Left ventricle myocardium superior (tissue), 1 donor: ENCODE measurements around the gene CORO1C. TPM values are rescaled to one million over a fixed set of nuclear protein-coding genes. Genes with fewer than 3 reads are reported as not detected.

Experiments
- ATAC-seq: fragments of 200-7000 bp; cut with Tn5 transposase; one replicate; pipeline ENCODE4 v1.9.1; 2020; ENCODE audit warnings: mild to moderate bottlenecking, moderate library complexity
- DNase-seq: peaks from one replicate; pipeline ENCODE4 v3.0.0-alpha.2; 2020
- intact Hi-C: fragments of 100-400 bp; cut with micrococcal nuclease; formaldehyde crosslinking; loops from one replicate; pipeline ENCODE4 v1.11.0; 2022
- total RNA-seq: library from RNA; stranded (reverse); fragmentation: NEBNext Ultra II Directional; extraction: Animal tissue kit (Norgen Biotek cat#: 25700); gene quantifications from one replicate; pipeline ENCODE4 v1.2.1, GENCODE V29; 2021
- donor health status: DM: no; HTN: yes; CAD: no; lungs with severe emphysema.

The CORO1C gene
- total RNA-seq, 1 donor from 2014 or later, result 68.0 TPM

- DNase-seq (no peak), ATAC-seq (no peak)
- intact Hi-C loops, result no loop called here
These were observed 21.6 kb downstream of the CORO1C start for GRCh38 chr12:108709697-108710096.

- intact Hi-C loops, result no loop called here
- DNase-seq (no peak), ATAC-seq (no peak)
These were observed 26.8 kb downstream of the CORO1C start for GRCh38 chr12:108704527-108704926.

GRCh38 chr12:108702595-108703320 lies 28.6 kb downstream of the CORO1C start:
- intact Hi-C loops, result no loop called here
- DNase-seq (no peak), ATAC-seq (peak; percentile 35)

- intact Hi-C loops, result no loop called here
- ATAC-seq (peak; percentile 65), DNase-seq (no peak)
These were observed 29.4 kb downstream of the CORO1C start for GRCh38 chr12:108701779-108702441.

GRCh38 chr12:108700833-108701541 lies 30.3 kb downstream of the CORO1C start:
- intact Hi-C loops, result no loop called here
- DNase-seq (no peak), ATAC-seq (no peak)

- intact Hi-C loops, result no loop called here
- DNase-seq, result no peak
- peak; percentile 15 for ATAC-seq
These were observed 31.3 kb downstream of the CORO1C start for GRCh38 chr12:108699955-108700563.

GRCh38 chr12:108697905-108698304 lies 33.4 kb downstream of the CORO1C start:
- DNase-seq (no peak), ATAC-seq (no peak)
- intact Hi-C loops, result no loop called here

- ATAC-seq (no peak), DNase-seq (no peak)
- intact Hi-C loops, result no loop called here
These were observed 34.4 kb downstream of the CORO1C start for GRCh38 chr12:108696996-108697290.

GRCh38 chr12:108696111-108696995 lies 35.0 kb downstream of the CORO1C start:
- no peak for DNase-seq
- ATAC-seq, result no peak
- intact Hi-C loops, result no loop called here

GRCh38 chr12:108694812-108695278 lies 36.5 kb downstream of the CORO1C start:
- DNase-seq (no peak), ATAC-seq (no peak)
- intact Hi-C loops, result loop anchor here (5.0 kb wide), 1 partner anchor 32 kb away; no protein-coding TSS in a partner anchor

- ATAC-seq (no peak), DNase-seq (no peak)
- intact Hi-C loops, result loop anchor here (5.0 kb wide), 1 partner anchor 34 kb away; no protein-coding TSS in a partner anchor
These were observed 37.6 kb downstream of the CORO1C start for GRCh38 chr12:108693751-108694150.

GRCh38 chr12:108693186-108693730 lies 38.1 kb downstream of the CORO1C start:
- no peak for DNase-seq
- ATAC-seq, result no peak
- intact Hi-C loops, result loop anchor here (5.0 kb wide), 1 partner anchor 34 kb away; no protein-coding TSS in a partner anchor

GRCh38 chr12:108691998-108692808 lies 39.1 kb downstream of the CORO1C start:
- ATAC-seq (peak; percentile 56), DNase-seq (peak; percentile 41)
- intact Hi-C loops, result loop anchor here (5.0 kb wide), 1 partner anchor 35 kb away; no protein-coding TSS in a partner anchor

GRCh38 chr12:108691175-108691997 lies 39.9 kb downstream of the CORO1C start:
- DNase-seq (peak; percentile 96), ATAC-seq (peak; percentile 89)
- intact Hi-C loops, result loop anchor here (5.0 kb wide), 1 partner anchor 36 kb away; no protein-coding TSS in a partner anchor

GRCh38 chr12:108690542-108691174 lies 40.7 kb downstream of the CORO1C start:
- intact Hi-C loops, result loop anchor here (5.0 kb wide), 1 partner anchor 37 kb away; no protein-coding TSS in a partner anchor

GRCh38 chr12:108690191-108690518 lies 41.2 kb downstream of the CORO1C start:
- DNase-seq (no peak), ATAC-seq (no peak)
- intact Hi-C loops, result loop anchor here (5.0 kb wide), 1 partner anchor 37 kb away; no protein-coding TSS in a partner anchor

More at GRCh38 chr12:108690542-108691174, 40.7 kb downstream of the CORO1C start:
- ATAC-seq, result no peak
- DNase-seq, result no peak
